Gastroesophageal sphincter (tissue), 3 donors: ENCODE data around the gene NR4A1.

ENCODE experiments used
- CTCF ChIP-seq, 4 experiments: fragments of 200-600 bp in 2 of 4; fragments of 450-650 bp in 2 of 4; sonication (generic) in 1 of 4; IDR thresholded peaks; one replicate each; pipeline ENCODE4 v1.5.1; 2017 to 2019; ENCODE audit warnings: antibody characterized with exemption in 4 of 4, mild to moderate bottlenecking in 2 of 4, moderate library complexity in 2 of 4
- POLR2A ChIP-seq, 2 donors: fragments of 450-650 bp; IDR thresholded peaks; one replicate each; pipeline ENCODE4 v1.6.1; 2017; ENCODE audit warnings: antibody characterized with exemption in 2 of 2, mild to moderate bottlenecking in 2 of 2, moderate library complexity in 1 of 2
- POLR2AphosphoS5 ChIP-seq: sonication (generic); formaldehyde crosslinking; IDR thresholded peaks from one replicate; pipeline ENCODE4 v1.6.1; 2017; ENCODE audit warnings: antibody characterized with exemption

DNA sequence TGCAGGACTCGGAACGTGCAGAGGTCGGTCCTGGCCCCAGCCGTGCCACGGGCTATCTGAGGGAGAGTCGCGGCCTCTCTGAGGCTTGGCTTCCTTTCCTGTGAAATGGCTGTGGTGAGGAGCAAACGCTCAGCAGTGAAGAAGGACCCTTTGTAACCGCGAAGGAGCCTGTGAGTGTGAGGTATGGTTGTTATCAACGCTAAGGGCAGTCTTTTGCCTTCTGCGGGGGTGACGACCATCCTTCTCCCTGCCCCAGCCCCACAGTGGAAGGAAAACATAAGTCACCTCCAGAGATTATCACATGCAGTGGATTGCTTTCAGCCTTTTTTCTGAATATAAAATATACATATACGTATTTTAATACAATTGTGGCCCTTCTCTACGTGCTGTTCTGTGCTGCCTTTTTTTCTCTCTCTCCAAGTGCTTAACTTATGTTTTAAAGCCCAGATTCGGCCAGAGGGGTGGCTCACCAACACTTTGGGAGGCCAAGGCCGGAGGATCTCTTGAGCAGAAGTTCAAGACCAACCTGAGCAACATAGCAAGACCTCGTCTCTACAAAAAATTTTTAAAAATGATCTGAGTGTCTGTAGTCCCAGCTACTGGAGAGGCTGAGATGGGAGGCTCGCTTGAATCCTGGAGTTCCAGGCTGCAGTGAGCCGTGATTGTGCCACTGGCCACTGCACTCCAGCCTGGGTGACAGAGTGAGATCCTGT lies 27.1 kb upstream of the NR4A1 start:
- TF ChIP-seq CTCF (IDR thresholded peaks at IDR 0.05) (peak in 1 of 4 experiments; percentile 28), POLR2A (IDR thresholded peaks at IDR 0.05) (no peak), POLR2AphosphoS5 (no peak)
